Activated naive CD8-positive, alpha-beta T cell treated with anti-CD3 and anti-CD28 coated beads, Interleukin-2, amount 10 ng/mL, durations not matched to agents 7 days and 5 days (primary cell): ENCODE measurements around the gene PDE3B. TPM values are rescaled to one million over a fixed set of nuclear protein-coding genes. Genes with fewer than 3 reads are reported as not detected.
A peak's percentile ranks its signal among the peaks of the same experiment; 100 is the strongest.
"Not testable (repeated sequence)": the region's sequence is repeated elsewhere in the genome, so short reads cannot be mapped to it uniquely, and the experiment has no call there.

Experiments used
- ATAC-seq: fragments of 150-1000 bp; cut with Tn5 transposase; one replicate; pipeline ENCODE4 v1.10.0; 2021; ENCODE audit warnings: low read depth, moderate library complexity
- POLR2A ChIA-PET: fragments of 350-600 bp; sonication (Branson Sonifier 250); formaldehyde crosslinking; loops from one replicate; lab custom pipeline; 2021; ENCODE audit warnings: antibody characterized with exemption; lab: Charles Lee
- DNase-seq: peaks from one replicate; pipeline ENCODE4 v3.0.0; 2021
- H3K27ac Mint-ChIP-seq: one replicate; pipeline ENCODE4 v1.8.0; 2022; ENCODE audit warnings: mild to moderate bottlenecking, mixed read lengths
- H3K27me3 Mint-ChIP-seq: one replicate; pipeline ENCODE4 v1.8.0; 2022; ENCODE audit warnings: mild to moderate bottlenecking, moderate library complexity, mixed read lengths
- H3K36me3 Mint-ChIP-seq: one replicate; pipeline ENCODE4 v1.8.0; 2021; ENCODE audit warnings: mild to moderate bottlenecking, mixed read lengths
- H3K4me1 Mint-ChIP-seq: one replicate; pipeline ENCODE4 v1.8.0; 2021; ENCODE audit warnings: mixed read lengths
- H3K4me3 Mint-ChIP-seq: one replicate; pipeline ENCODE4 v1.8.0; 2022; ENCODE audit warnings: mild to moderate bottlenecking, moderate library complexity, mixed read lengths
- H3K9me3 Mint-ChIP-seq: one replicate; pipeline ENCODE4 v1.8.0; 2021; ENCODE audit warnings: mixed read lengths
- total RNA-seq, 2 experiments: library from RNA; stranded (reverse); gene quantifications; one replicate each; pipeline ENCODE4 v1.2.3, GENCODE V29; 2021

PDE3B gene
- total RNA-seq, 2 experiments from 2014 or later: 117 to 125 TPM

DNA sequence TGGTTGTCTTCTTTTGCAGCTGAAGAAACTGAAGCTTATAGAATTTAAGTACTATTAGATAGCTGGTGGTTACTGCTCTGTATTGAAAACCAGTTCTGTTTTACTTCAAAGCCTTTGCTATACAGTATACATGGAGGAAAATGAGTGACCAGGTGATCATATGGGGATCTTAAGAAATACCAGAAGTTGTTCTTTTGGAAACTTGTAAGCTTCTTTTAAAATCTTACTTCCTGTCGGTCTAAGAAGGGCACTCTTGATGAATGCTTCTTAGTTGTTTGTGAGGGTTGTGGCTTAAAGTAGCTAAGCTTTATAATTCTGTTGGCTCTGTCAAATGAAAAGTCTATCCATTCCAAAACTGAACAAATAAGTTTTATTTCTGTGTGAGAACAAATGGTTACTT is 55.2 kb downstream of the PDE3B start:
- Mint-ChIP-seq H3K36me3 (peaks cover 61% of the 10 kb centered on the region), H3K27ac (peak overlapping the region; percentile 63), H3K27me3 (no peaks in the 10 kb centered on the region), H3K4me1 (peaks cover 38% of the 10 kb centered on the region), H3K4me3 (peak overlapping the region; percentile 56), H3K9me3 (peaks cover 20% of the 10 kb centered on the region)
- ATAC-seq (peak; percentile 73), DNase-seq (no peak)
- POLR2A ChIA-PET: interaction anchor here (1.3 kb wide), 1 partner anchor 193 kb away, joined by 4 read pairs; the partner anchor contains the start of gene CYP2R1

DNA sequence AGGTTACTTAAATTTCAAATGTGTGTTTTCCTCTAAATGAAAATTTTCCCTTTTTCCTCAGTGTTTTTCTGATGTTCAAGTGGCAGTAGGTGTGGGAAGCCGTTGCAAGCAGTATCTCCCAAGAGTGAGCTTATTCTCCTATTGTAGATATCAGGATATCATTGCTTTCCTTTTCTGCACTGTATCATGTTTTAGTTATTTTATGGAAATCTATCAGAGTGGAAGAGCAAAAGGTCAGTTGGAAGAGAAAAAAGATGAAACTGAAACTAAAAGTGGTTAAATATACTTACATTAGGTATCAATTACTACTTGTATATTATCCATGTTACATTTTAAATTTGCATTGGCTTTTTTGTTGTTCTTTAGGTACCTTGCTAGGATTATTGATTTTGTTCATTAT is 57.0 kb downstream of the PDE3B start:
- Mint-ChIP-seq H3K4me1 (peaks cover 37% of the 10 kb centered on the region), H3K4me3 (peak overlapping the region; percentile 76), H3K27ac (peak overlapping the region; percentile 26), H3K9me3 (peaks cover 17% of the 10 kb centered on the region), H3K36me3 (peaks cover 60% of the 10 kb centered on the region), H3K27me3 (no peaks in the 10 kb centered on the region)
- no peak for ATAC-seq
- POLR2A ChIA-PET: interaction anchor here (1.1 kb wide), 1 partner anchor 56 kb away, joined by 3 read pairs; no protein-coding TSS in a partner anchor
- DNase-seq: no peak

DNA sequence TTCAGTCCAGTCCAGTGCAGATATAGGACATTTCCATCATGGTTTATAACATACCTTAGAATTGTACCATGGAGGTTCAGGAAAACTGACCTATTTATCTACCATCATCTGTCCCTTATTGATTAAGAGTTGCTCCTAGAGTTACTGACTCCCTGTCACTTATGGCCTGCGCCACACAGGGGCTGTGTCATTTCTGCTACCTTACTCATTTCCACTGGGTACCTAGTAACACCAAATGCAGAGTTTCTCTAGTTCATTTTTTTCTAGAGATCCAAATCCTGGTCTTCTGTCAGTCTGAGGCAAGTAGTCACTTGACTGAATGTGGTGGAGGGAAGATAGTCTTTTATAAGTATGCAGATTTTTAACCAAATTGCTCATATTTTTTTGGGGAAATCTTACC is 59.2 kb downstream of the PDE3B start:
- Mint-ChIP-seq H3K27ac (no peak overlapping the region), H3K9me3 (peaks cover 20% of the 10 kb centered on the region), H3K4me3 (no peak overlapping the region), H3K4me1 (peaks cover 26% of the 10 kb centered on the region), H3K27me3 (no peaks in the 10 kb centered on the region), H3K36me3 (peaks cover 58% of the 10 kb centered on the region)
- DNase-seq: no peak
- no peak for ATAC-seq
- POLR2A ChIA-PET: no interaction called here

- DNase-seq (no peak), ATAC-seq (no peak)
- Mint-ChIP-seq H3K27ac (no peak overlapping the region), H3K36me3 (peaks cover 64% of the 10 kb centered on the region), H3K27me3 (no peaks in the 10 kb centered on the region), H3K4me3 (no peak overlapping the region), H3K9me3 (peaks cover 27% of the 10 kb centered on the region), H3K4me1 (peaks cover 23% of the 10 kb centered on the region)
- POLR2A ChIA-PET: no interaction called here
These were observed 60.1 kb downstream of the PDE3B start for GRCh38 chr11:14703731-14704130.

- H3K27me3 Mint-ChIP-seq: no peaks in the 10 kb centered on the region
- ATAC-seq (no peak), DNase-seq (no peak)
- H3K9me3 Mint-ChIP-seq: peaks cover 34% of the 10 kb centered on the region
- no peak overlapping the region for H3K27ac Mint-ChIP-seq
- POLR2A ChIA-PET: no interaction called here
- H3K4me3 Mint-ChIP-seq: no peak overlapping the region
- peaks cover 21% of the 10 kb centered on the region for H3K4me1 Mint-ChIP-seq
- peaks cover 76% of the 10 kb centered on the region for H3K36me3 Mint-ChIP-seq
These were observed 61.5 kb downstream of the PDE3B start for GRCh38 chr11:14705067-14705466.

DNA sequence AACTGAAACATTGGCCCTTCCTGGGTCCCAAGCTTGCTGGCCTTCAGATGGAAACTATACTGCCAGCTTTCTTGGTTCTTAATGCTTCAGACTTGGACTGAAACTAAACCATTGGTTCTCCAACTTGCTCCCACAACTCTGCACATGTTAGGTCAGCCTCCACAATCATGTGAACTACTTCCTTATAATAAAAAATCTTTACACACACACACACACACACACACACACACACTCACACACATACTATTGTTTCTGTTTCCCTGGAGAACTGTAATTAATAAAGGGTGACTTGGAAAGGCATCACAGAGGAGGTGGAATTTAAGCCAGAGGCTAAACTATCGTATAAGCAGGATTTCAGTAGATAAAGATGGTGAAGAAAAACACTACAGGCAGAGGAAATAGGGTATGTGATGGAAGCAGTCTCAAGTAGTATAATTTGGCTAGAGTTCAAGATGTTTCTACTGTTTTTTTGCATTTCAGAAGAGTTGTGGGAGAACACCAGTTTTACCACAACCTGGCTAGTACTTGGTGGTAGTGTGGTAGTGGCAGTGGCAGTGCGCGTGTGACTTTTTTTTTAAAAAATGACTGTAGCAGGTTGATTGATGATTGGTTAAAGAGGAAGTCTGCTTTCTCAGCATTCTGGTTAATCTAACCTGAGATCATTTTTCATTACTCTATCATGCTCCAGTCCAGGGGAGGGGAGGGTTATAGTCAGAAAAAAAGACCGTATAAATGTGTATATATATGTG is 70.1 kb downstream of the PDE3B start:
- Mint-ChIP-seq H3K4me1 (peaks cover 27% of the 10 kb centered on the region), H3K36me3 (peaks cover 43% of the 10 kb centered on the region), H3K9me3 (peaks cover 15% of the 10 kb centered on the region), H3K27me3 (no peaks in the 10 kb centered on the region), H3K4me3 (peak overlapping the region; percentile 63), H3K27ac (peak overlapping the region; percentile 89)
- DNase-seq (no peak), ATAC-seq (peak; percentile 82)
- POLR2A ChIA-PET: interaction anchor here (0.6 to 1.7 kb wide), 5 partner anchors 10 to 51 kb away, joined by 3 to 4 read pairs (median 3); no protein-coding TSS in a partner anchor

GRCh38 chr11:14715669-14716068 is 72.1 kb downstream of the PDE3B start:
- H3K27me3 Mint-ChIP-seq, DNase-seq, H3K9me3 Mint-ChIP-seq, POLR2A ChIA-PET, H3K4me3 Mint-ChIP-seq, H3K27ac Mint-ChIP-seq, ATAC-seq: not testable (repeated sequence)
- Mint-ChIP-seq H3K4me1 (peaks cover 21% of the 10 kb centered on the region), H3K36me3 (peaks cover 26% of the 10 kb centered on the region)

DNA sequence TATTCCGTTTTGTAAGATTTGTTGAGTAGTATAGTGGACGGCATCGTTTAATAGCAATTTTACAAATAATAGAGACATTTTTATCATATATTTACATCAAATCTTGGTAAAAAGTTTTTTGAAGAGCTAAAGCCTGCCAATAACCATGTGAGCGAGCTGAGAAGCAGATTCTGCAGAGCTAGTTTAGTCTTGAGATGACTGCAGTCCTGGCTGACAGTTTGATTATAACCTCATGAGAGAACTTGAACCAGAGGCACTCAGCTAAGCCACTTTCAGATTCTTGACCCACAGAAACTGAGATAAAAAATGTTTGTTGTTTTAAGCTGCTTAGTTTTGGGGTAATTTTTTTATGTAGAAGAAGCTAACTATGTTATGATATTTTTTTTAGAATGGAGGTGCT is 78.9 kb downstream of the PDE3B start:
- no peaks in the 10 kb centered on the region for H3K27me3 Mint-ChIP-seq
- ATAC-seq (no peak), DNase-seq (no peak)
- no peak overlapping the region for H3K27ac Mint-ChIP-seq
- H3K4me1 Mint-ChIP-seq: peaks cover 28% of the 10 kb centered on the region
- no peak overlapping the region for H3K4me3 Mint-ChIP-seq
- peaks cover 1% of the 10 kb centered on the region for H3K9me3 Mint-ChIP-seq
- POLR2A ChIA-PET: no interaction called here
- peaks cover 25% of the 10 kb centered on the region for H3K36me3 Mint-ChIP-seq

DNA sequence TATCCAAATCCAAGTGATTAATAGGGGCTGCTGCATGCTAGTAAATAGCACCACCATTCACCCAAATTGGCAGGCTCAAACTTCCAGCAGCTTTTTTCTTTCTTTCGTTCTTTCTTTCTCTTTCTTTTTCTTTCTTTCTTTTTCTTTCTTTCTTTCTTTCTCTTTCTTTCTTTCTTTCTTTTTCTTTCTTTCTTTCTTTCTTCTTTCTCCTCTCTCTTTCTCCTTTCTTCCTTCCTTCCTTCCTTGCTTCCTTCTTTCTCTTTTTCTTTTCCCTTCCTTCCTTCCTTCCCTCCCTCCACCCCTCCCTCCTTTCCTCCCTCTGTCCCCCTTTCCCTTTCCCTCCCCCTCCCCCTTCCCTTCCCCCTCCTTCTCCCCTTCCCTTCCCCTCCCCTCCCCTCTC is 81.5 kb downstream of the PDE3B start:
- POLR2A ChIA-PET: interaction anchor here (0.9 kb wide), 1 partner anchor 205 kb away, joined by 3 read pairs; the partner anchor contains the start of gene PSMA1
- DNase-seq (no peak), ATAC-seq (no peak)
- peaks cover 38% of the 10 kb centered on the region for H3K4me1 Mint-ChIP-seq
- no peak overlapping the region for H3K27ac Mint-ChIP-seq
- H3K4me3 Mint-ChIP-seq: no peak overlapping the region
- peaks cover 1% of the 10 kb centered on the region for H3K9me3 Mint-ChIP-seq
- H3K36me3 Mint-ChIP-seq: peaks cover 32% of the 10 kb centered on the region
- H3K27me3 Mint-ChIP-seq: no peaks in the 10 kb centered on the region

DNA sequence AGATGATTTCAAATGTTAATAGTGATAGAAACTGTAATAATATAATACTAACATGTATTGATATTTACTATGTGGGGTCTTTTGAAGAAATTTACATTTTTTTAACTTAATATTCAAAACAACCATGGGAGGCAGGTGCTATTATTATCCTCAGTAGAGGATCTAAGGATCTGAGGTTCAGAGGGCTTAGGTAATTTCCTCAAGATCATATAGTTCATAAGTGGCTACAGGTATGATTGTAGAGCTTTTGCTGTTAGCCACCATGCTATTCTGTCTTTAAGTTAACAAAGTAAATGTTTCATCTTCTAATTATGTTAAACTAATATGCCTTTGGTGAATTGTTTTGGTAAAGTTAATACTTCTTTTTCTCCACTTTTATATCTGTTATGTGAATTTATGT is 83.6 kb downstream of the PDE3B start:
- H3K4me1 Mint-ChIP-seq: peaks cover 44% of the 10 kb centered on the region
- H3K27ac Mint-ChIP-seq: no peak overlapping the region
- ATAC-seq (no peak), DNase-seq (no peak)
- H3K27me3 Mint-ChIP-seq: no peaks in the 10 kb centered on the region
- POLR2A ChIA-PET: interaction anchor here (1.6 kb wide), 1 partner anchor 83 kb away, joined by 4 read pairs; no protein-coding TSS in a partner anchor
- no peak overlapping the region for H3K4me3 Mint-ChIP-seq
- H3K9me3 Mint-ChIP-seq: peaks cover 1% of the 10 kb centered on the region
- peaks cover 37% of the 10 kb centered on the region for H3K36me3 Mint-ChIP-seq

DNA sequence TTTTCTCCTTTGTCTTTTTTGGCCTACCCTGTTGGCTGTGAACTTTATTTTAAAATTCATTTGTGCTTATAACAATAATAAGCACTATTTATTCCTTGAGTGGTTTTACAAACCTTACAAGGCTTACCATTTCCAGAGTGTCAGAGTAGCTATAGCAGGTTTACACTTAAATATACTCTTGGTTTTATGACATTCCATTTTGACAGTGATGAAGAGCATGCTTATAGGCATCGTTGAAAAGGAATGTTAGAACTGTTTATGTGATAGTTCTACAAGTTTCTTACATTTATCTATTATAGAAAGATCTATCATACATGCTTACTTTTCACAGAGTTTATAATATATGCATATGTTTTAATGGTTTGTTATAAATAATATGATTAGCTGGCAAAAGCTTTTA is 84.1 kb downstream of the PDE3B start:
- DNase-seq (no peak), ATAC-seq (no peak)
- peaks cover 45% of the 10 kb centered on the region for H3K4me1 Mint-ChIP-seq
- no peak overlapping the region for H3K27ac Mint-ChIP-seq
- no peak overlapping the region for H3K4me3 Mint-ChIP-seq
- POLR2A ChIA-PET: interaction anchor here (1.6 kb wide), 1 partner anchor 83 kb away, joined by 4 read pairs; no protein-coding TSS in a partner anchor
- peaks cover 39% of the 10 kb centered on the region for H3K36me3 Mint-ChIP-seq
- no peaks in the 10 kb centered on the region for H3K27me3 Mint-ChIP-seq
- peaks cover 1% of the 10 kb centered on the region for H3K9me3 Mint-ChIP-seq

- POLR2A ChIA-PET, H3K4me3 Mint-ChIP-seq, ATAC-seq, DNase-seq, H3K27me3 Mint-ChIP-seq, H3K27ac Mint-ChIP-seq: not testable (repeated sequence)
- H3K4me1 Mint-ChIP-seq: peaks cover 50% of the 10 kb centered on the region
- peaks cover 21% of the 10 kb centered on the region for H3K9me3 Mint-ChIP-seq
- H3K36me3 Mint-ChIP-seq: peaks cover 73% of the 10 kb centered on the region
These were observed 96.9 kb downstream of the PDE3B start for GRCh38 chr11:14740539-14740938.

DNA sequence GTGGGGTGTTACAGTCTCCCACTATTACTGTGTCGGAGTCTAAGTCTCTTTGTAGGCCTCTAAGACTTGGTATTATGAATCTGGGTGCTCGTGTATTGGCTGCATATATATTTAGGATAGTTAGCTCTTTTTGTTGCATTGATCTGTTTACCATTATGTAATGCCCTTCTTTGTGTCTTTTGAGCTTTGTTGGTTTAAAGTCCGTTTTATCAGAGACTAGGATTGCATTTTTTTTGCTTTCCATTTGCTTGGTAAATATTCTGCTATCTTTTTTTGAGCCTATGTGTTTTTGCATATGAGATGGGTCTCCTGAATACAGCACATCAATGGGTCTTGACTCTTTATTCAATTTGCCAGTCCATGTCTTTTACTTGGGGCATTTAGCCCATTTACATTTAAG is 97.6 kb downstream of the PDE3B start:
- Mint-ChIP-seq H3K4me3 (no peak overlapping the region), H3K9me3 (peaks cover 21% of the 10 kb centered on the region), H3K27ac (no peak overlapping the region), H3K4me1 (peaks cover 46% of the 10 kb centered on the region), H3K27me3 (no peaks in the 10 kb centered on the region), H3K36me3 (peaks cover 72% of the 10 kb centered on the region)
- DNase-seq (no peak), ATAC-seq (no peak)
- POLR2A ChIA-PET: no interaction called here
